OCI-LY1 (cell line): ENCODE results near the gene ANKLE2.

Experiments used
- CTCF ChIP-seq: fragments of 200-600 bp; sonication (generic), shearing (Covaris generic); IDR thresholded peaks from 2 replicates; pipeline ENCODE4 v1.5.1; 2017; ENCODE audit warnings: mild to moderate bottlenecking, antibody characterized with exemption, low read length, moderate library complexity, mixed read lengths
- EZH2 ChIP-seq: fragments of 200-600 bp; sonication (generic), shearing (Covaris generic); IDR thresholded peaks from 2 replicates; pipeline ENCODE4 v1.8.0; 2017; ENCODE audit warnings: borderline replicate concordance, mixed run types, mild to moderate bottlenecking, antibody characterized with exemption, low read length, moderate library complexity, mixed read lengths

DNA sequence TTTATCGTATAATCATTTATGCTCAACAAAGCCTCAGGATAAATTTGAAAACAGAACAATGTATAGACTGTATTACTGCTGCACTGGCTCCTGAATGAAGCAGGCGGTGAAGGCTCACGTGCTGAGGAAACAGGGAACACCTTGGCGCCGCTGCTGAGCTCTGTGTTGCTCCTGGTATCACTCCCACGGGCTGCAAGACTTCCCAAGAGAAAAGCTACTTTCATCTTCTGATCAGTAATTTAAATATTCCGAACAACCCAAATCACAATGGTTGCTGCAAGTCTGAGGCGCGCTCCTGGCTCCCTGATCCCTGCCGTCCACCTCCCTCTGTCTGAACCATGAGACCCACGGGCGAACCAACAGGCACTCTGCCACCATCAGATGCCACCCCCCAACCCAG is 35.2 kb downstream of the ANKLE2 start:
- TF ChIP-seq CTCF (no peak), EZH2 (no peak)
